ENCODE measurements around the gene SIRPG. TPM values are rescaled to one million over a fixed set of nuclear protein-coding genes. Genes with fewer than 3 reads are reported as not detected.

Gene SIRPG
- total and polyA plus RNA-seq, 4 donors, result 0.32 to 0.71 (median 0.42) TPM; not detected in 1

DNA sequence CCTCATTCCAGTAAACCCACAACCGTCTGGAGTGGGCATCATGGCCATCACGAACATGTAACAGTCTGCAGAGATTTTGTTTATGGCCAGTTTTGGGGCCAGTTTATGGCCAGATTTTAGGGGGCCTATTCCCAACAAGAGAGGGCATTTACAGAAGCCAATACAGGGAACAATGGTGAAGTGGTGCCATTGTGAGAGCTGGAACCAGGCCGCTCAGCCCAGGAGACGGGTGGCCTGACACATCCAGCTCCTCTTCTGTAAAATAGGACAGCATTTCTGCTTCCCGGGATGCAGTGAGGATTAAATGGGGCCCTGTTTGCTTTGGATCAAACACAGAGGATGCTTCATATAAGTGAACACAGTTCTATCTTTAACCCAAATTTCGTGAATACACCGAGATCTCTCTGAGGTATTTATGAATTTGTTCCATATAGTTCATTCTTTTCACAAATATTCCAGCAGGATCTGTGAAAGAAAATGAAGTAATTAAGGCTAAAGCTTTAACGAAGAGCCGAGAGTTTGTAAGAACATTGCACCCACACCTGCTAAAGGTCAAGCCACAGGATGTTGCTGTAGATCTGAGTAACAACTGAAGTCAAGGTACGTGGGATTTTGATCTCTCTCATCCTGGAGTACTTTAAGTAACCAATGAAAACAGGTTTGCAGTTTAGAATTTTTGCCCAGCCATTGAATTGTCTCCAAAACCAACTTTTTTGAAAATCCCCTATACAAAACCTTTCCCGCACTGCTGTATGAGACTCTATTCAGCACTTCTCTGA lies 14.5 kb upstream of the SIRPG start:
- Histone ChIP-seq H3K27ac (ENCODE audit: low read depth in 1 of 2, low read length in 2 of 2) (no peak overlapping the region), H3K4me3 (ENCODE audit: low read depth in 1 of 3, low read length in 3 of 3) (no peak overlapping the region), H3K4me1 (ENCODE audit: control insufficient read depth in 4 of 4, insufficient read depth in 4 of 4, low read length in 3 of 4) (no peaks in the 10 kb centered on the region), H3K9me3 (ENCODE audit: control insufficient read depth in 4 of 4, low read length in 3 of 4) (no peaks in the 10 kb centered on the region), H3K36me3 (ENCODE audit: control insufficient read depth in 4 of 4, insufficient read depth in 3 of 4, low read depth in 1 of 4, low read length in 3 of 4) (no peaks in the 10 kb centered on the region), H3K27me3 (ENCODE audit: control insufficient read depth in 4 of 4, insufficient read depth in 4 of 4, low read length in 3 of 4) (no peaks in the 10 kb centered on the region), H3K9ac (ENCODE audit: low read depth in 1 of 2, low read length in 2 of 2) (no peak overlapping the region)
- TF ChIP-seq RXRA (IDR thresholded peaks at IDR 0.05) (no peak), SP1 (IDR thresholded peaks at IDR 0.05) (no peak), FOXA2 (IDR thresholded peaks at IDR 0.05) (no peak), GABPA (IDR thresholded peaks at IDR 0.05 in 1 of 2, conservative IDR thresholded peaks at IDR 0.05 in 1 of 2) (no peak), TAF1 (conservative IDR thresholded peaks at IDR 0.05) (no peak), FOXA1 (IDR thresholded peaks at IDR 0.05) (no peak), HNF4A (conservative IDR thresholded peaks at IDR 0.05) (no peak), JUND (IDR thresholded peaks at IDR 0.05) (no peak), HNF4G (IDR thresholded peaks at IDR 0.05) (no peak), YY1 (IDR thresholded peaks at IDR 0.05) (no peak), EGR1 (IDR thresholded peaks at IDR 0.05; ENCODE audit: low read depth in 2 of 2) (no peak)
- TF ChIP-seq, protein P1, sequence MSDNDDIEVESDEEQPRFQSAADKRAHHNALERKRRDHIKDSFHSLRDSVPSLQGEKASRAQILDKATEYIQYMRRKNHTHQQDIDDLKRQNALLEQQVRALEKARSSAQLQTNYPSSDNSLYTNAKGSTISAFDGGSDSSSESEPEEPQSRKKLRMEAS (IDR thresholded peaks at IDR 0.05), result no peak
- TF ChIP-seq, protein P2, sequence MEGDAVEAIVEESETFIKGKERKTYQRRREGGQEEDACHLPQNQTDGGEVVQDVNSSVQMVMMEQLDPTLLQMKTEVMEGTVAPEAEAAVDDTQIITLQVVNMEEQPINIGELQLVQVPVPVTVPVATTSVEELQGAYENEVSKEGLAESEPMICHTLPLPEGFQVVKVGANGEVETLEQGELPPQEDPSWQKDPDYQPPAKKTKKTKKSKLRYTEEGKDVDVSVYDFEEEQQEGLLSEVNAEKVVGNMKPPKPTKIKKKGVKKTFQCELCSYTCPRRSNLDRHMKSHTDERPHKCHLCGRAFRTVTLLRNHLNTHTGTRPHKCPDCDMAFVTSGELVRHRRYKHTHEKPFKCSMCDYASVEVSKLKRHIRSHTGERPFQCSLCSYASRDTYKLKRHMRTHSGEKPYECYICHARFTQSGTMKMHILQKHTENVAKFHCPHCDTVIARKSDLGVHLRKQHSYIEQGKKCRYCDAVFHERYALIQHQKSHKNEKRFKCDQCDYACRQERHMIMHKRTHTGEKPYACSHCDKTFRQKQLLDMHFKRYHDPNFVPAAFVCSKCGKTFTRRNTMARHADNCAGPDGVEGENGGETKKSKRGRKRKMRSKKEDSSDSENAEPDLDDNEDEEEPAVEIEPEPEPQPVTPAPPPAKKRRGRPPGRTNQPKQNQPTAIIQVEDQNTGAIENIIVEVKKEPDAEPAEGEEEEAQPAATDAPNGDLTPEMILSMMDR (IDR thresholded peaks at IDR 0.05; ENCODE audit: low read depth, low read length, missing input control), result no peak
- TF ChIP-seq, protein P3, sequence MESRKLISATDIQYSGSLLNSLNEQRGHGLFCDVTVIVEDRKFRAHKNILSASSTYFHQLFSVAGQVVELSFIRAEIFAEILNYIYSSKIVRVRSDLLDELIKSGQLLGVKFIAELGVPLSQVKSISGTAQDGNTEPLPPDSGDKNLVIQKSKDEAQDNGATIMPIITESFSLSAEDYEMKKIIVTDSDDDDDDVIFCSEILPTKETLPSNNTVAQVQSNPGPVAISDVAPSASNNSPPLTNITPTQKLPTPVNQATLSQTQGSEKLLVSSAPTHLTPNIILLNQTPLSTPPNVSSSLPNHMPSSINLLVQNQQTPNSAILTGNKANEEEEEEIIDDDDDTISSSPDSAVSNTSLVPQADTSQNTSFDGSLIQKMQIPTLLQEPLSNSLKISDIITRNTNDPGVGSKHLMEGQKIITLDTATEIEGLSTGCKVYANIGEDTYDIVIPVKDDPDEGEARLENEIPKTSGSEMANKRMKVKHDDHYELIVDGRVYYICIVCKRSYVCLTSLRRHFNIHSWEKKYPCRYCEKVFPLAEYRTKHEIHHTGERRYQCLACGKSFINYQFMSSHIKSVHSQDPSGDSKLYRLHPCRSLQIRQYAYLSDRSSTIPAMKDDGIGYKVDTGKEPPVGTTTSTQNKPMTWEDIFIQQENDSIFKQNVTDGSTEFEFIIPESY (IDR thresholded peaks at IDR 0.05), result no peak
- WGBS, result 82% methylated on average over 11 of the region's 11 CpGs
- DNase-seq (ENCODE audit: low spot score), result no peak

DNA sequence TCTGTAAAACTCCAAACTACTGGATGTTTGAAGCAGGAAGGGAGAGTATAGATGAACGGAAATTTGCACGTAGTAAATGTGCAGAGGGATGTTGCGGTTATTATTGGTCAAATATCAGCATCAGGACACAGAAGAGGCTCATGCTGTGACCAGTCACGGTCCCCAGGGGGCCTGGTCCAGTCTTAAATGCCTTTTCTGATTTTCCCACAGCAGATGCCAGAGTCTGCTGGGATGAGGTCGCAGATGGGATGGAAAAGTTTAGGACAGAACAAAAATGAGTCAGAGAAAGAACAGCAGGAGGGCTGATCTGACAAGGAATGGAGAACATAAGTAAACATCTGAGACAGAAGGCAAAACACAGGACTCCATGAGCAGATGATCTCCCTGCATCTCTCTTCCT lies 11.7 kb upstream of the SIRPG start:
- H3K27me3 ChIP-seq (ENCODE audit: control insufficient read depth in 4 of 4, insufficient read depth in 4 of 4, low read length in 3 of 4), result peaks cover 0 to 3% (median 0%) of the 10 kb centered on the region in 4 donors
- no peak overlapping the region for H3K4me3 ChIP-seq (ENCODE audit: low read depth in 1 of 3, low read length in 3 of 3)
- DNase-seq (ENCODE audit: low spot score), result no peak
- no peaks in the 10 kb centered on the region for H3K36me3 ChIP-seq (ENCODE audit: control insufficient read depth in 4 of 4, insufficient read depth in 3 of 4, low read depth in 1 of 4, low read length in 3 of 4)
- H3K27ac ChIP-seq (ENCODE audit: low read depth in 1 of 2, low read length in 2 of 2), result no peak overlapping the region
- H3K4me1 ChIP-seq (ENCODE audit: control insufficient read depth in 4 of 4, insufficient read depth in 4 of 4, low read length in 3 of 4), result no peaks in the 10 kb centered on the region
- H3K9me3 ChIP-seq (ENCODE audit: control insufficient read depth in 4 of 4, low read length in 3 of 4), result no peaks in the 10 kb centered on the region
- 72% methylated on average over 5 of the region's 5 CpGs for WGBS
- TF ChIP-seq HNF4G (IDR thresholded peaks at IDR 0.05), result no peak
- TF ChIP-seq SP1 (IDR thresholded peaks at IDR 0.05), result no peak
- TF ChIP-seq, protein P1 (IDR thresholded peaks at IDR 0.05), result no peak
- TF ChIP-seq EGR1 (IDR thresholded peaks at IDR 0.05; ENCODE audit: low read depth in 2 of 2), result no peak
- TF ChIP-seq RXRA (IDR thresholded peaks at IDR 0.05), result no peak
- no peak for TF ChIP-seq FOXA1 (IDR thresholded peaks at IDR 0.05)
- TF ChIP-seq TAF1 (conservative IDR thresholded peaks at IDR 0.05), result no peak
- TF ChIP-seq FOXA2 (IDR thresholded peaks at IDR 0.05), result no peak
- TF ChIP-seq, protein P2 (IDR thresholded peaks at IDR 0.05; ENCODE audit: low read depth, low read length, missing input control), result no peak
- TF ChIP-seq, protein P4, sequence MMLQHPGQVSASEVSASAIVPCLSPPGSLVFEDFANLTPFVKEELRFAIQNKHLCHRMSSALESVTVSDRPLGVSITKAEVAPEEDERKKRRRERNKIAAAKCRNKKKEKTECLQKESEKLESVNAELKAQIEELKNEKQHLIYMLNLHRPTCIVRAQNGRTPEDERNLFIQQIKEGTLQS (IDR thresholded peaks at IDR 0.05), result no peak
- TF ChIP-seq YY1 (IDR thresholded peaks at IDR 0.05), result no peak
- TF ChIP-seq, protein P5, sequence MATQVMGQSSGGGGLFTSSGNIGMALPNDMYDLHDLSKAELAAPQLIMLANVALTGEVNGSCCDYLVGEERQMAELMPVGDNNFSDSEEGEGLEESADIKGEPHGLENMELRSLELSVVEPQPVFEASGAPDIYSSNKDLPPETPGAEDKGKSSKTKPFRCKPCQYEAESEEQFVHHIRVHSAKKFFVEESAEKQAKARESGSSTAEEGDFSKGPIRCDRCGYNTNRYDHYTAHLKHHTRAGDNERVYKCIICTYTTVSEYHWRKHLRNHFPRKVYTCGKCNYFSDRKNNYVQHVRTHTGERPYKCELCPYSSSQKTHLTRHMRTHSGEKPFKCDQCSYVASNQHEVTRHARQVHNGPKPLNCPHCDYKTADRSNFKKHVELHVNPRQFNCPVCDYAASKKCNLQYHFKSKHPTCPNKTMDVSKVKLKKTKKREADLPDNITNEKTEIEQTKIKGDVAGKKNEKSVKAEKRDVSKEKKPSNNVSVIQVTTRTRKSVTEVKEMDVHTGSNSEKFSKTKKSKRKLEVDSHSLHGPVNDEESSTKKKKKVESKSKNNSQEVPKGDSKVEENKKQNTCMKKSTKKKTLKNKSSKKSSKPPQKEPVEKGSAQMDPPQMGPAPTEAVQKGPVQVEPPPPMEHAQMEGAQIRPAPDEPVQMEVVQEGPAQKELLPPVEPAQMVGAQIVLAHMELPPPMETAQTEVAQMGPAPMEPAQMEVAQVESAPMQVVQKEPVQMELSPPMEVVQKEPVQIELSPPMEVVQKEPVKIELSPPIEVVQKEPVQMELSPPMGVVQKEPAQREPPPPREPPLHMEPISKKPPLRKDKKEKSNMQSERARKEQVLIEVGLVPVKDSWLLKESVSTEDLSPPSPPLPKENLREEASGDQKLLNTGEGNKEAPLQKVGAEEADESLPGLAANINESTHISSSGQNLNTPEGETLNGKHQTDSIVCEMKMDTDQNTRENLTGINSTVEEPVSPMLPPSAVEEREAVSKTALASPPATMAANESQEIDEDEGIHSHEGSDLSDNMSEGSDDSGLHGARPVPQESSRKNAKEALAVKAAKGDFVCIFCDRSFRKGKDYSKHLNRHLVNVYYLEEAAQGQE (IDR thresholded peaks at IDR 0.05), result no peak
- TF ChIP-seq JUND (IDR thresholded peaks at IDR 0.05), result no peak
- no peak for TF ChIP-seq HNF4A (conservative IDR thresholded peaks at IDR 0.05)
- no peak for TF ChIP-seq RAD21 (IDR thresholded peaks at IDR 0.05)
- no peak overlapping the region for H3K9ac ChIP-seq (ENCODE audit: low read depth in 1 of 2, low read length in 2 of 2)

Data from liver (tissue), 9 donors.